ENCODE results near the gene RBM33. TPM values are rescaled to one million over a fixed set of nuclear protein-coding genes. Genes with fewer than 3 reads are reported as not detected.

Gene RBM33
- total RNA-seq, 1 donor from 2014 or later = 117 TPM

DNA sequence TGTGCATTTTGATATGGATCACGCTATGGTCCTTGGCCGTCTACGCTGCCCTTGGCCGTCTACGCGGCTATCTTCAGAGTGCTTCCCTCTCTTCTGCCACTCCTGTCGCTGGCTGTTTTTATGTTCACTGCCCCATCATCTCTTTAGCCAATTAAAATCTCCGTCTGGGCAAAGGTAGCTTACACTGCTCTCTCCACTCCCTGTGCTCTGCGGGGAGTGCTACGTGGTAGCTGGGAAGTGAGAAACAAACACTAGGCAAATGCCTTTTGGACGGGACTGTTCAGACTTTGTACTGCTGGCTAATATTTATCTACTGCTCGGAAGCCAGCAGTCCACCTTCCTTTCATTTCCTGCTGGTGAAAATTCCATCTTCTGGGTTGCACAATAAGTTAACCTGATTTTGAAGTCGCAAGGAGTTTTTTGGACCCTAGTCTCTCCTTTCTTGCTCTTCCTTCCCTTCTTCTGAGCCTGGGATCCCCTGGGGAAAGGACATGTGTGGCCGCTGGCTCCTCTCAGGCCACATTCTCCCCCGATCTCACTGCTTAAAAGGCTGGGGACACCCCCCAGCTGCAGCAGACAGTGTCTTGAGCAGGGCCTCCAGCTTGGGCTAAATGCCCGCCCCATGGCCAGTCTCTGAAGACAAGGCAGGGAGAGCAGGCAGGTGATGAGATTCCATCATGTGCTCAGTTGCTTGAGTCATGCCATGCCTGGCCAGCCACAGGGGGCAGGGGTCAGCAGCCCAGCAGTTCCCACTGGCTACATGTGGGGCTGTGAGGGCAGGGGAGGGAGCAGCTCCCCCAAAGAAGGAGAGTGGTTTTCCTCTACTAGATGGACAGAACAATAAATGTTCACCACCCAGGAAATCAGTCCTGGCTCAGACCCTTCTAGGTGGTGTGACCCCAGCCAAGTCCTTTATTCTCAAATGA lies 25.5 kb upstream of the RBM33 start:
- ATAC-seq (ENCODE audit: low read depth) (no peak), DNase-seq (no peak)
- H3K27ac Mint-ChIP-seq = no peak overlapping the region
- POLR2A ChIA-PET = no interaction called here
- no peak overlapping the region for H3K4me3 Mint-ChIP-seq
- TF ChIP-seq, protein P1, sequence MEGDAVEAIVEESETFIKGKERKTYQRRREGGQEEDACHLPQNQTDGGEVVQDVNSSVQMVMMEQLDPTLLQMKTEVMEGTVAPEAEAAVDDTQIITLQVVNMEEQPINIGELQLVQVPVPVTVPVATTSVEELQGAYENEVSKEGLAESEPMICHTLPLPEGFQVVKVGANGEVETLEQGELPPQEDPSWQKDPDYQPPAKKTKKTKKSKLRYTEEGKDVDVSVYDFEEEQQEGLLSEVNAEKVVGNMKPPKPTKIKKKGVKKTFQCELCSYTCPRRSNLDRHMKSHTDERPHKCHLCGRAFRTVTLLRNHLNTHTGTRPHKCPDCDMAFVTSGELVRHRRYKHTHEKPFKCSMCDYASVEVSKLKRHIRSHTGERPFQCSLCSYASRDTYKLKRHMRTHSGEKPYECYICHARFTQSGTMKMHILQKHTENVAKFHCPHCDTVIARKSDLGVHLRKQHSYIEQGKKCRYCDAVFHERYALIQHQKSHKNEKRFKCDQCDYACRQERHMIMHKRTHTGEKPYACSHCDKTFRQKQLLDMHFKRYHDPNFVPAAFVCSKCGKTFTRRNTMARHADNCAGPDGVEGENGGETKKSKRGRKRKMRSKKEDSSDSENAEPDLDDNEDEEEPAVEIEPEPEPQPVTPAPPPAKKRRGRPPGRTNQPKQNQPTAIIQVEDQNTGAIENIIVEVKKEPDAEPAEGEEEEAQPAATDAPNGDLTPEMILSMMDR (IDR thresholded peaks at IDR 0.05) = no peak
- intact Hi-C loops (cut with micrococcal nuclease) = no loop called here
- no peaks in the 10 kb centered on the region for H3K27me3 Mint-ChIP-seq
- peaks cover 7% of the 10 kb centered on the region for H3K9me3 Mint-ChIP-seq
- H3K36me3 Mint-ChIP-seq (ENCODE audit: low read depth) = peaks cover 5% of the 10 kb centered on the region
- H3K4me1 Mint-ChIP-seq = no peaks in the 10 kb centered on the region
- CTCF ChIA-PET = no interaction called here

DNA sequence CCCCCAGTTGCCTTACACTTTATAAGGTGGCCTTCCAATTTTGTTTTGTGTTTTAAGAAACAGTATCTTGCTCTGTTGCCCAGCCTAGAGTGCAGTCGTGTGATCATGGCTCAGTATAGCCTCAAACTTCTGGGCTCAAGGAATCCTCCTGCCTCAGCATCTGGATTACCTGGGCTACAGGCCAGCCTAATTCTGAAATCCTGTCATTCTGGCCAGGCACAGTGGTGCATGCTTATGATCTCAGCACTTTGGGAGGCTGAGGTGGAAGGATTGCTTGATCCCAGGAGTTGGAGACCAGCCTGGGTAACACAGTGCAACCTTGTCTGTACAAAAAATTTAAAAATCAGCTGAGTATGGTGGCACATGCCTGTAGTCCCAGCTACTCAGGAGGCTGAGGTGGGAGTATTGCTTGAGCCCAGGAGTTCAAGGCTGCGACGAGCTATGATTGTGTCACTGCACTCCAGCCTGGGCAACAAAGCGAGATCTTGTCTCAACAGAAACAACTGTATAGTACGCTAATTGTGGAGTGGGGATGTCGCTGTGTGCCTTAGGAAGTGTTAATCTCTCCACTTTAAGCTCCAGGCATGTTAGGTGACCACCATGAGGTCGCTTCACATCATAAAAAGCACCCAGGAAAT lies 24.7 kb upstream of the RBM33 start:
- TF ChIP-seq, protein P1 (IDR thresholded peaks at IDR 0.05) = no peak
- intact Hi-C loops (cut with micrococcal nuclease) = no loop called here
- Mint-ChIP-seq H3K27me3 (no peaks in the 10 kb centered on the region), H3K36me3 (ENCODE audit: low read depth) (peaks cover 5% of the 10 kb centered on the region), H3K9me3 (peaks cover 6% of the 10 kb centered on the region), H3K27ac (no peak overlapping the region), H3K4me1 (no peaks in the 10 kb centered on the region), H3K4me3 (no peak overlapping the region)
- ATAC-seq (ENCODE audit: low read depth) (no peak), DNase-seq (no peak)
- ChIA-PET POLR2A (no interaction called here), CTCF (no interaction called here)

DNA sequence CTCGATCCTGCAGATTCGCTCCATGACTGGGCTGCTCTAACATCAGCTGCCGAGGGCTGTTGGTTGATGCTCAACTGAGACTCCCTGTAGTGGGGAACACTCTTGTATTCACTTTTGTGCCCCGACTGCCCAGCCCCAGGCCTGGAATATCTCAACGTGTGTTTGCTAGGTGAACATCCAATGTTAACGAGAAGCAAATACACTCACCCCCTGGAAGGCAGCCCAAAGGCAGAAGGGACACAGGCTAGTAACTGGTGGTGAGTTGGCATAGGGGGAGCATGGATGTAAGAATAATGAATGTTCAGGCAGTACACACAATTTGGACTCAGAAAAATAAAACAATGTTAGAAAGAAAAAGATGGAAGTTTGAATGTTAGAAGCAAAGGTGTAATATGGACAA lies 24.0 kb upstream of the RBM33 start:
- no peak for ATAC-seq (ENCODE audit: low read depth)
- POLR2A ChIA-PET = no interaction called here
- H3K27ac Mint-ChIP-seq = no peak overlapping the region
- intact Hi-C loops (cut with micrococcal nuclease) = no loop called here
- no peak for DNase-seq
- H3K4me1 Mint-ChIP-seq = no peaks in the 10 kb centered on the region
- H3K36me3 Mint-ChIP-seq (ENCODE audit: low read depth) = no peaks in the 10 kb centered on the region
- CTCF ChIA-PET = no interaction called here
- TF ChIP-seq, protein P1 (IDR thresholded peaks at IDR 0.05) = no peak
- peaks cover 1% of the 10 kb centered on the region for H3K27me3 Mint-ChIP-seq
- H3K4me3 Mint-ChIP-seq = no peak overlapping the region
- no peaks in the 10 kb centered on the region for H3K9me3 Mint-ChIP-seq

DNA sequence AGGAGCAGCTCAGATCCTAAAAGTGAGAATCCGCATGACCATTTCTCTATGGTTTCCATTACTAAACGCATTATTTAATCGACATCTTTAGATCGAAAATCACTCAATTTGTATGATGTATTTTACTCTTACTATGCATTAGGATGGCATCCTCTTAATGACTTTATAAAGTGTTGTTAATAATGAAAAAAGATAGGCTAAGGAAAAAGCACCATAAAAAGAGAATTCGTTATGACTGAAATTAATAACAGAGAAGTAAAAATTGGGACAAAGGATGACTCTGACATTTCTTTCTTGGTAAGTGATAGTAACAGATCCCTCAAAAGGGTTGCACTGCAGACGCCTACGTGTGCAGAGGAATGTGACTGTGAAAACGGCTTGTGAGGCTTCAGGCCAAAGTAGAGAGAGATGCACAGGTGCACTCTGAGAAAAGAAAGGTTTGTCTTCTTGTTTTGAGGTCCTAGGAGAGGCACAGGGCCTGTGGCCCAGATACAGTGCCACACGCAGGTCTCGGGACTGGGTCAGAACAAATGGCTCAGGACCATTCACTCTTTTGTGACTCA lies 23.0 kb upstream of the RBM33 start:
- ATAC-seq (ENCODE audit: low read depth) (no peak), DNase-seq (no peak)
- ChIA-PET POLR2A (no interaction called here), CTCF (interaction anchor here (1.6 kb wide), 1 partner anchor 23 kb away, joined by 4 read pairs; no protein-coding TSS in a partner anchor)
- Mint-ChIP-seq H3K4me3 (no peak overlapping the region), H3K27ac (no peak overlapping the region), H3K9me3 (no peaks in the 10 kb centered on the region), H3K36me3 (ENCODE audit: low read depth) (no peaks in the 10 kb centered on the region), H3K4me1 (no peaks in the 10 kb centered on the region), H3K27me3 (peaks cover 1% of the 10 kb centered on the region)
- intact Hi-C loops (cut with micrococcal nuclease) = no loop called here
- TF ChIP-seq, protein P1 (IDR thresholded peaks at IDR 0.05) = no peak

DNA sequence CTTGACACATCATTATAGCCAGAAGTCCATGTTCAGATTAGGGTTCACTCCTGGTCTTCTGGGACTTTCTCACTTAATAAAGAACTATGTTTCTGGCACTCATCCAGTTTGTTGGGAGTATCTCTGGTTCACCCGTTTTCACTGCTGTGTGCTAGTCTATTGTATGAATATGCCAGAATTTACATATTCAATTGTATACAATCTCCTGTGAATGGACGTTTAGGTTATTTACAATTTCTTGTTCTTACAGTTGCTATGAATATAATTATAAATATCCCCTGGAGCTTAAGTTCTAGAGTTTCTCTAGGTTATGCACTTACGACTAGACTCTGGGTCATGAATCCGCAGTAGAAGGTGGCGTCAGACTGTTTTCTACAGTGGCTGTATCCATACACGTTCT lies 20.0 kb upstream of the RBM33 start:
- ChIA-PET CTCF (no interaction called here), POLR2A (no interaction called here)
- intact Hi-C loops (cut with micrococcal nuclease) = no loop called here
- H3K9me3 Mint-ChIP-seq = peaks cover 5% of the 10 kb centered on the region
- TF ChIP-seq, protein P1 (IDR thresholded peaks at IDR 0.05) = no peak
- H3K4me3 Mint-ChIP-seq = no peak overlapping the region
- peaks cover 4% of the 10 kb centered on the region for H3K36me3 Mint-ChIP-seq (ENCODE audit: low read depth)
- DNase-seq = no peak
- H3K27me3 Mint-ChIP-seq = peaks cover 1% of the 10 kb centered on the region
- no peak for ATAC-seq (ENCODE audit: low read depth)
- no peaks in the 10 kb centered on the region for H3K4me1 Mint-ChIP-seq
- no peak overlapping the region for H3K27ac Mint-ChIP-seq
